Kasumi-1 (cell line): ENCODE measurements around the gene GMPR2.
"Not testable (repeated sequence)": the region's sequence is repeated elsewhere in the genome, so short reads cannot be mapped to it uniquely, and the experiment has no call there.

ENCODE experiments used
- DNase-seq, 2 experiments: peaks; one replicate each; lab custom pipeline; 2025; lab: John Stamatoyannopoulos, UW

Gene GMPR2

DNA sequence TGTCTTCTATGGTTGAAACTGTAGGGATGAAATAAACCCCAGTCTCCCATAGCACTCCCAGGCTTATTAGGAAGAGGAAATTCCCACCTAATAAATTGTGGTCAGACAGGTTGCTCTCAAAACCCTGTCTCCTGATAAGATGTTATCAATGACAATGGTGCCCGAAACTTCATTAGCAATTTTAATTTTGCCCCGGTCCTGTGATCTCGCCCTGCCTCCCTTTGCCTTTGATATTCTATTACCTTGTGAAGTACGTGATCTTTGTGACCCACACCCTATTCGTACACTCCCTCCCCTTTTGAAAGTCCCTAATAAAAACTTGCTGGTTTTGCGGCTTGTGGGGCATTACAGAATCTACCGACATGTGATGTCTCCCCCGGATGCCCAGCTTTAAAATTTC lies 30.2 kb upstream of the GMPR2 start:
- not testable (repeated sequence) for DNase-seq

DNA sequence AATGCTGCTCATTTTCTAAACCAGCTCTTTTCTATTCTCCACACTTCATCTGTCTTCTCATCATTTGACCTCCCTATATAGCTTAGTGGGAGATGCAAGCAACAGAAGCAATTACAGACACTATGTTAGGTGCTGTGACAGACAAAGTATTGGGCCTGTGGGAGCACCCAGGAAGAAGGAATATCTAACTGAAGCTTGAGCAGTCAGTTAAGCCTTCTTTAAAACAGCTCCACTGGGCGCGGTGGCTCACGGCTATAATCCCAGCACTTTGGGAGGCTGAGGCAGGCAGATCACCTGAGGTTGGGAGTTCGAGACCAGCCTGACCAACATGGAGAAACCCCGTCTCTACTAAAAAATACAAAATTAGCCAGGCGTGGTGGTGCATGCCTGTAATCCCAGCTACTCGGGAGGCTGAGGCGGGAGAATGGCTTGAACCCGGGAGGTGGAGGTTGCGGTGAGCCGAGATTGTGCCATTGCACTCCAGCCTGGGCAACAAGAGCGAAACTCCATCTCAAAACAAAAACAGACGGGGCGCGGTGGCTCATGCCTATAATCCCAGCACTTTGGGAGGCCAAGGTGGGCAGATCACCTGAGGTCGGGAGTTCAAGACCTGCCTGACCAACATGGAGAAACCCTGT lies 29.4 kb upstream of the GMPR2 start:
- not testable (repeated sequence) for DNase-seq

DNA sequence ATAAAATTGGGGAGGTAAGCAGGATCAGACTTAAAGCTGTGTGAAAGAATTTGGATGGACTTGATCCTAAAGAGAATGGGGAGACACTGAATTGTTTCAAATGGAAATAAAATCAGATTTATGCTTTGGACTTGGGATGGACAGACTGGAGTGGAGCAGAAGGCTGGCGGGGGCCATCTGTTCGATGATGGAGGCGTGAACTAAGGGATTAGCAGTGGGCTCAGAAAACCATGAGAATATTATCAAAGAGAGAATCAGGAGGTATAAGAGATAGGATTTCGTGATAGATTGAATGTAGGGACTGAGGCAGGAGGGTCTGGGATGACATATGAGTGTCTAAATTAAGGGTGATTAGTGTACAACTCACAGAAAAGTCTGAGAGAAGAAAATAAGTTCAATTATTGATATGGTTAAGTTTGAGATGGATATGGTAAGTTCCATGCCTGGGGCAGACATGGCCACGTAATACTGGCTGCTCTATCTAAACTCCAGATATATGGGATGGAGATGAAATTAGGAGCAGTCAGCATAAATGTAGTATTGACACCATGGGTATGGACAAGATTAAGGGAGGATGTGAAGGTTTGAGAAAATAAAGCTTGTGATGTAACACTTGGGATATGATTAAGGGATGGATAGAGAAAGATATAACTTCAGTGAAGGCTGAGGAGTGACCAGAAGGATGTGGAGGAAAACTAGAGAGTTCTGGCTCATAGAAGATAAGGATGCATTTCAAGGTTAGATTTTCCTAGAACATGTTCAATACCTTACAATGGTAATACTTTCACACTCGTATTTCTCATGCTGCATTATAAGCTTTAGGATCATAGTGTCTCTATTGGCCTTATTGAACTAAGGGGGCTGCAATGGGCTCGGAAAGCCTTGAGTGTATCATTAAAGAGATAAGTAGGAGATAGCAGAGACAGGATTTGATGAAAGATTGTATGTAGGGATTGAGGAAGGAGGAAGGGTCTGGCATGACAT lies 28.3 kb upstream of the GMPR2 start:
- DNase-seq: no peak

GRCh38 chr14:24206260-24207103 lies 26.2 kb upstream of the GMPR2 start:
- DNase-seq: no peak

GRCh38 chr14:24207104-24207551 lies 25.6 kb upstream of the GMPR2 start:
- DNase-seq: no peak

DNA sequence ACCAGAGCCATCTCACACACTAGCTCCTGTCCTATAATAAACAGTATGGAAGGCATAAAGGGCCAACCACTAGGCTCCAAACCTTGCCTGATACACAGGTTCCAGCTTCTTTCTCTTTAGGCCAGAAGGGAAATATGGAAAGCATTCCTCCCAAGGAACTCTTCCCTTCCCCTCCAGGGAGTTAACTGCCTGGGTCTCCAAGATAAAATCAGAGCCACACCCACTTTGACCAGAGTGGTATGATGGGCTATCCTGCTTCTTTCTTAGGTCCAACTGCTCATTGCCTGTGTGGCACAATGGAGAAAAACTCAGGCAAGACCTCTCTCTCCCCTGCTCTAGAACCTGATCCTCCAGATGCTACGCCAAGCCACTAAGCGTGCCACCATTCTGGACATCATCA lies 25.1 kb upstream of the GMPR2 start:
- DNase-seq: no peak

DNA sequence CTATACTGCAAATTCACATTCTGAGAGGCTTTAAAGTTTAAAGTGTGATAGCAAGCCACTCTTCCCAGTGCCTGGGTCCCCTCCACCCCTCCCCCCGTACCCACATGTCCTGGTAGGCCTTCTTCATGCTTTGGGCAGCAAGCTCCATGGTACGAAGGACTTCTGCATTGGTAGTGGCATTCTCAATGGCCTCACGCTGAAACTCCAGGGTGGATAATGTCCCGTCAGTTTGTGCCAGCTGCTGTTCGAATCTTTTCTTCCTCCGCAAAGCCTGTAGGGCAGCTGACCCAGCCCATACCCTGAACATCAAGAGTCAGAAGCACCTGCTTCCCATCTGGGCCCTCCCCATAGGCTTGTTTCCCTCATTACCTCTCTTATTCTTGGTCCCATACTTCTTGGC lies 21.4 kb upstream of the GMPR2 start:
- DNase-seq: no peak

- DNase-seq: peak; percentile 97
Observed at GRCh38 chr14:24212924-24213865, 19.5 kb upstream of the GMPR2 start, which contains the start of gene CHMP4A. TSS of gene CHMP4A (minus strand) at chr14:24213488. CDS start at chr14:24213439, 49 bp downstream.

DNA sequence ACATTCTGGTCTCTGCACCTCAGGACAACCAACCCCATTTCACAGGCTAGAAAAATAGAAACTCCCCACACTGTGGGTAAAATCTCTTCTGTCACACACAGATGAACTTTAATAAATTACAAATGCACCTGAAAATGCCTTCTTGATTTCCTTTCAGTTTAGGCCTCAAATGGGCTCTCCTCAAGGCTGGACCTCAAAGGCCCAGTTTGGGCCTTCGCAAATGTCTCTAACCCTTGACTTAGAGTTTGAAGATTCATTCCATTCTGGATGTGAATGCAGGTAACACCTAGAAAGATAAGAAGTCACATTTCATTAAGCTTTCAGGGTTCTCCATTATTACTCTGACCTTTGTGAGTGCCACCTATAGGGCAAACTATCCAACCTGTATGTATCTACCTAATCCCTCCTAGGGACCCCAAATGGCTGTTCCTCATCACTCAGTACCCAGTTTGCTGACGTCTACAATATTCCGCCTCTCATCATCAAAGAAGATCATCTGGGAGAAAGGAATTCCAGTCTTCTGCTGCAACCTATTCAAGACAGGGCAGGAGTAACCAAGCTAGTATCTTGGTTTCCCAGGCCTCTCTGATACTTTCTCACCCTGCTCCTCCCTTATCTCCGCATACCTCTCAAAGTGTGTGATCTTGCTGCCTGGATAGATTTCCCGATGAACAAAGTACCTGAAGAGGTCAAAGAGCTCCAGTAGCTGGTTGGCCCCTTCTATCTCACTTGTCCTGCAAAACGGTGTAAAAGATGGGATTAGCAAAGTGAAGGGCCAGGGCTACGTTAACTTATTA lies 18.7 kb upstream of the GMPR2 start:
- DNase-seq: no peak

DNA sequence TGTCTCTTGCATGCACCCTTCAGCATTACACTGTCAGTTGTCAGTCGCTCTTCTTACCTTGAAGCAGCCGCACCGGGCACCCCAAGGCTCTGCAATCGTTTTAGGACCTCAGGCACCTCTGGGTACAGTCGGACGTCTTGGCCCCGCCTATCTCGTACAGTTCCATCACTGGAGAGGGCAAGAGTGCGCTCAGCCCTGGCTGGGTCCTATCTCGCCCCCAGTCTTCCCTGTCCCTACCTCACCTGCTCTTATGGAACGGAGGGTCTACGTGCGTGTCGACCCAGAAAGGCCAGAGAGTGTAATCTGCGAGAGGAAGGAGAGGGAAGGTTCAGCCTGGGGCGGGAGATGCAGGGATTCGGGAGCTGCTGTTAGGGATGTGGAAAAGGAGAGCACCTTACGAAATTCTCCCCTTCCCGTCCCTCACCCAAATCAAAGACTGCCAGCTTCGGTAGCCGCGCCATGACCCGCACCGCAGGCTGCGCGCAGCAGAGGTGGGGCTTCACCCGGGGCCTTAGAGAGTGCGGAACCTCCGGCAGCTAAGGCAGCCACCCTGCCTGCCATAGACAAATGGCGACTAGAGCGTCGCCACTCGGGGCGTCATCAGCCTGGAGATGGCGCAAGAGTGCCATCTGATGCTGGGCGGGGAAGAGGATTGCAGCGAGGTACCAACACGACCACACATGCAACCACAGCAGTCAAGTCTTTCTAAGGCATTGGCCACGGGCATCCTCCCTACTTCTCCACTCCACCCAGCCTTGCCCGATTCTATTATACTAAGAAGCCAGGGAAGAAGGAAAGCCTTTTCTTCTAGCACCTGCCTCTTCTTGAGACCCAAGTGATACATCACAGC lies 17.0 kb upstream of the GMPR2 start, which contains the start of gene MDP1:
TSS of gene MDP1 (minus strand) at position 572 of the 850 bp plus-strand sequence. CDS start at position 461, 111 bp downstream.
- peak; percentile 91 to 92 for DNase-seq

GRCh38 chr14:24216345-24216699 lies 16.4 kb upstream of the GMPR2 start:
- no peak for DNase-seq

DNA sequence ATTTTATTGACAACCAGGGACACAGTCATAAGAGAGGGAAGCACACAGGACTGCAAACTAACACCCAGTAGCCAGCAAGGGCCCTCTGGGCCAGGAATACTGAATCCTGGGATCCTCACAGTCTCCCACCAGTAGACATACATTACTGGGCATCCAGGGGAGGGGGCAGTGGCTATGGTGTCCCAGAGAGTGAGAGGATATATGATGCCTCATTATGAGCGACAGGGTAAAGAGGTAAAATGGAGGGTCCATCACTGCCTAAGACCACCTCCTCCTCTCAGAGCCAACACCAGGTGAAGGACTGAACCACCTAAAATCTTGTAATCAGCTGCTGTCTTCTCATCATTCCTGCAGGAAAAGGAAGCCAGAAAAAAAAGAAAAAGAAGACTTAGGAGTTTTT lies 15.9 kb upstream of the GMPR2 start:
- not testable (repeated sequence) for DNase-seq

DNA sequence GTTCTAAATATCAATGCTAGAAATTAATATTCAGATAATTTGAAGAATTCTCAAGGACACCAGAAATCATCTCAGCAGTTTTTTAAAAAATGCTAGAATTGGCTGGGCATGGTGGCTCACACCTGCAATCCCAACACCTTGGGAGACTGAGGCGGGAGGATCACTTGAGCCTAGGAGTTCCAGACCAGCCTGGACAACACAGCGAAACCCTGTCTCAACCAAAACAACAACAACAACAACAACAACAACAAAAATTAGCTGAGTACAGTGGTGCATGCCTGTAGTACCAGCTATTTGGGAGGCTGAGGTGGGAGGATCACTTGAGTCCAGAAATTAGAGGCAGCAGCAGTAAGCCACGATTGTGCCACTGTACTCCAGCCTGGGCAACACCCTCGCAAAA lies 13.6 kb upstream of the GMPR2 start:
- no peak for DNase-seq

GRCh38 chr14:24219521-24219920 lies 13.2 kb upstream of the GMPR2 start:
- no peak for DNase-seq

GRCh38 chr14:24222987-24223386 lies 9.7 kb upstream of the GMPR2 start:
- DNase-seq: not testable (repeated sequence)

DNA sequence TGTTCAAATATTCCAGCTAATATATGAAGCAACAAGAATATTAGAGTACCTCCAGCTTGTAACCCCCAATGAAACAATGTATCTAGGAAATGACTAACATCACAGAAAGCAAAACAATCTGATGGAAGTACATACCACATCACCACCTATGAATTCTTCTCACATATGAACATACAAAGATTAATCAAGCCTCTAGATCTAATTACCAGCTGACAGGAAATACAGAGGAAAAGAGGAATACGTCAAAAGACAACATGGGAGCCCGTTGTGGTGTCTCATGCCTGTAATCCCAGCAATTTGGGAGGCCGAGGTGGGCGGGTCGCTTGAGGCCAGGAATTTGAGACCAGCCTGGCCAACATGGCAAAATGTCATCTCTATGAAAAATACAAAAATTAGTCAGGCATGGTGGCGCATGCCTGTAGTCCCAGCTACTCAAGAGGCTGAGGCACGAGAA lies 8.1 kb upstream of the GMPR2 start:
- DNase-seq: no peak

GRCh38 chr14:24226473-24226872 lies 6.3 kb upstream of the GMPR2 start:
- DNase-seq: no peak

DNA sequence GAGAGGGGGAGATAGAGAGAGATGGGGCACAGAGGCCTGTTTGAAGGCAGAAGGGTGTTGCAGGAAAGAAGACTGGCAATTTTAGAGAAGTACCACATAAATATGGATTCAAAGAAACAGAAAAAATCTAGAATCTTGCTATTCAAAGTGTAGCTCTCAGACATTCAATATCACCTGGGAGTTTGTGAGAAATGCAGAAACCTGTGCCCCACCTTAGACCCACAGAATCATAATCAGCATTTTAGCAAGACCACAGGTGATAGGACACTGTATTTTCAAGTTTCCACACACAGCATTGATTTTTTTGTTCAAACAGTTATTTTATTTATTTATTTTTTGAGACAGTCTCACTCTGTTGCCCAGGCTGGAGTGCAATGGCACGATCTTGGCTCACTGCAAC lies 3.8 kb upstream of the GMPR2 start:
- DNase-seq: no peak
